Measurements from ENCODE around the gene FOXP1. TPM values are rescaled to one million over a fixed set of nuclear protein-coding genes. Genes with fewer than 3 reads are reported as not detected.
"Not testable (repeated sequence)": the region's sequence is repeated elsewhere in the genome, so short reads cannot be mapped to it uniquely, and the experiment has no call there.

The FOXP1 gene
- polyA plus RNA-seq, 1 donor (not counting 4 experiments of a cell fraction or from before 2014, with no cell fraction given) = 14.6 TPM

DNA sequence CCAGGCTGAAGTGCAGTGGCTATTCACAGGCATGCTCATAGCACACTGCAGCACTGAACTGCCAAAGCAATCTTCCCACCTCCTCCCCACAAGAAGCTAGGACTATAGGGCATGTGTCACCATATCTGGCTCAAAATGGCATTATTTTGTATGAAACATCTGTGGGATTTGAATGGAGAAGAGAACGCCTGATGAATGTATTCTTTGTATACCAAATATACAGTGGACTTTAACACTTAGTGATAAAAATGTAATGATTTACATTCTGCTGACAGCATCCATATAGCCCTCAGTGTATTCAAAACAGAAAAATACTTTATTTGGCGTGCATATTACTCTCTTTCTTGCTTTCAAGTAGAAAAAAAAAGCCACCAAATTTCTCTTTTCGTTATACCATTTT, 257.8 kb downstream of the FOXP1 start:
- dilution Hi-C loops (cut with MboI; ENCODE audit: extremely low pct_ligation_motif_present, low sequenced_read_pairs) = no loop called here

DNA sequence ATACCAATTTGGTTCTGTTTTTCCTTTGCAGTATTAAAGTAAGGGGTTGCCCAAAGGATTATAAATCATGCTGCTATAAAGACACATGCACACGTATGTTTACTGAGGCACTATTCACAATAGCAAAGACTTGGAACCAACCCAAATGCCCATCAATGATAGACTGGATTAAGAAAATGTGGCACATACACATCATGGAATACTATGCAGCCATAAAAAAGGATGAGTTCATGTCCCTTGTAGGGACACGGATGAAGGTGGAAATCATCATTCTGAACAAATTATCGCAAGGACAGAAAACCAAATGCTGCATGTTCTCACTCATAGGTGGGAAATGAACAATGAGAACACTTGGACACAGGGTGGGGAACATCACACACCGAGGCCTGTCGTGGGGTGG, 259.3 kb downstream of the FOXP1 start:
- H3K9ac ChIP-seq (ENCODE audit: control insufficient read depth, extremely low read depth, insufficient read depth, low read length); DNase-seq (ENCODE audit: low read depth, low spot score); H3K4me2 ChIP-seq (ENCODE audit: control insufficient read depth, extremely low read depth, insufficient read depth, low read depth, low read length); H4K20me1 ChIP-seq (ENCODE audit: control insufficient read depth, extremely low read depth, insufficient read depth, low read length); H3K79me2 ChIP-seq (ENCODE audit: control insufficient read depth, insufficient read depth, low read length); FAIRE-seq; H3K36me3 ChIP-seq (ENCODE audit: control insufficient read depth in 2 of 2, extremely low read depth in 1 of 2, insufficient read depth in 2 of 2, low read length in 2 of 2); H3K27me3 ChIP-seq (ENCODE audit: control insufficient read depth, extremely low read depth, insufficient read depth, low read length); H3K4me3 ChIP-seq (ENCODE audit: control insufficient read depth in 2 of 3, extremely low read depth in 1 of 3, insufficient read depth in 2 of 3, low read depth in 1 of 3, low read length in 3 of 3); dilution Hi-C loops (cut with MboI; ENCODE audit: extremely low pct_ligation_motif_present, low sequenced_read_pairs); H3K27ac ChIP-seq (ENCODE audit: control insufficient read depth, insufficient read depth, low read length); H2AFZ ChIP-seq (ENCODE audit: control insufficient read depth, low read length); H3K9me1 ChIP-seq (ENCODE audit: control insufficient read depth, extremely low read depth, insufficient read depth, low read length); H3K4me1 ChIP-seq (ENCODE audit: control insufficient read depth, extremely low read depth, insufficient read depth, low read length); H3K9me3 ChIP-seq (ENCODE audit: control insufficient read depth, low read depth, low read length): not testable (repeated sequence)

More for the DNA sequence above, 257.8 kb downstream of the FOXP1 start:
- Histone ChIP-seq H3K79me2 (ENCODE audit: control insufficient read depth, insufficient read depth, low read length) (no peaks in the 10 kb centered on the region), H3K4me2 (ENCODE audit: control insufficient read depth, extremely low read depth, insufficient read depth, low read depth, low read length) (no peak overlapping the region), H3K4me3 (ENCODE audit: control insufficient read depth in 2 of 3, extremely low read depth in 1 of 3, insufficient read depth in 2 of 3, low read depth in 1 of 3, low read length in 3 of 3) (no peak overlapping the region), H3K27me3 (ENCODE audit: control insufficient read depth, extremely low read depth, insufficient read depth, low read length) (no peaks in the 10 kb centered on the region), H3K9me1 (ENCODE audit: control insufficient read depth, extremely low read depth, insufficient read depth, low read length) (no peaks in the 10 kb centered on the region), H3K36me3 (ENCODE audit: control insufficient read depth in 2 of 2, extremely low read depth in 1 of 2, insufficient read depth in 2 of 2, low read length in 2 of 2) (no peaks in the 10 kb centered on the region), H3K27ac (ENCODE audit: control insufficient read depth, insufficient read depth, low read length) (no peak overlapping the region), H2AFZ (ENCODE audit: control insufficient read depth, low read length) (no peak overlapping the region), H3K9ac (ENCODE audit: control insufficient read depth, extremely low read depth, insufficient read depth, low read length) (no peak overlapping the region), H3K4me1 (ENCODE audit: control insufficient read depth, extremely low read depth, insufficient read depth, low read length) (no peaks in the 10 kb centered on the region), H3K9me3 (ENCODE audit: control insufficient read depth, low read depth, low read length) (no peaks in the 10 kb centered on the region), H4K20me1 (ENCODE audit: control insufficient read depth, extremely low read depth, insufficient read depth, low read length) (no peaks in the 10 kb centered on the region)
- FAIRE-seq (no peak), DNase-seq (ENCODE audit: low read depth, low spot score) (no peak)
- TF ChIP-seq EZH2 (IDR thresholded peaks at IDR 0.05; ENCODE audit: low read length) = no peak
- TF ChIP-seq, protein P1, sequence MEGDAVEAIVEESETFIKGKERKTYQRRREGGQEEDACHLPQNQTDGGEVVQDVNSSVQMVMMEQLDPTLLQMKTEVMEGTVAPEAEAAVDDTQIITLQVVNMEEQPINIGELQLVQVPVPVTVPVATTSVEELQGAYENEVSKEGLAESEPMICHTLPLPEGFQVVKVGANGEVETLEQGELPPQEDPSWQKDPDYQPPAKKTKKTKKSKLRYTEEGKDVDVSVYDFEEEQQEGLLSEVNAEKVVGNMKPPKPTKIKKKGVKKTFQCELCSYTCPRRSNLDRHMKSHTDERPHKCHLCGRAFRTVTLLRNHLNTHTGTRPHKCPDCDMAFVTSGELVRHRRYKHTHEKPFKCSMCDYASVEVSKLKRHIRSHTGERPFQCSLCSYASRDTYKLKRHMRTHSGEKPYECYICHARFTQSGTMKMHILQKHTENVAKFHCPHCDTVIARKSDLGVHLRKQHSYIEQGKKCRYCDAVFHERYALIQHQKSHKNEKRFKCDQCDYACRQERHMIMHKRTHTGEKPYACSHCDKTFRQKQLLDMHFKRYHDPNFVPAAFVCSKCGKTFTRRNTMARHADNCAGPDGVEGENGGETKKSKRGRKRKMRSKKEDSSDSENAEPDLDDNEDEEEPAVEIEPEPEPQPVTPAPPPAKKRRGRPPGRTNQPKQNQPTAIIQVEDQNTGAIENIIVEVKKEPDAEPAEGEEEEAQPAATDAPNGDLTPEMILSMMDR (optimal IDR thresholded peaks at IDR 0.05 in 1 of 3, IDR thresholded peaks at IDR 0.05 in 1 of 3, conservative IDR thresholded peaks at IDR 0.05 in 1 of 3; ENCODE audit: extremely low read depth in 1 of 3, insufficient read depth in 2 of 3, low read length in 3 of 3) = no peak

DNA sequence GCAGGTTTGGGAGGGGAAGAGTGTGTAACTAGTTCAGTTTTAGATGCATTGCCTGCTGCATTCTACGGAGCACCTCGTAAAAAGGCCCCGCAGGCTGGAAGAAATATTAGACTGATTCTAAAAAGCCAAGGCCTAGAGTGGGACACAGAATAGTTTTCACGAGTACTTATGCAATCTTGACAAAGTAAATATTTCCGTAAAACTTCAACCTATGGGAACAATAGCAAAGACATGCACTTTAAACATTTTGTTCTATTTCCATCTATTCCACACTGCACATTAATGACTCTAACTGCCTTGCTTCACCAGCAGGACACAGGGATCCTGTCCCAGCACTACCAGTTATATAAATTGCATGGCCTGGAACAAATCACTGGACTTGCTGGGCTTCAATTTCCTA, 260.0 kb downstream of the FOXP1 start:
- Histone ChIP-seq H3K9ac (ENCODE audit: control insufficient read depth, extremely low read depth, insufficient read depth, low read length) (no peak overlapping the region), H3K4me1 (ENCODE audit: control insufficient read depth, extremely low read depth, insufficient read depth, low read length) (no peaks in the 10 kb centered on the region), H3K27ac (ENCODE audit: control insufficient read depth, insufficient read depth, low read length) (no peak overlapping the region), H2AFZ (ENCODE audit: control insufficient read depth, low read length) (no peak overlapping the region), H3K4me3 (ENCODE audit: control insufficient read depth in 2 of 3, extremely low read depth in 1 of 3, insufficient read depth in 2 of 3, low read depth in 1 of 3, low read length in 3 of 3) (no peak overlapping the region), H3K27me3 (ENCODE audit: control insufficient read depth, extremely low read depth, insufficient read depth, low read length) (no peaks in the 10 kb centered on the region), H3K79me2 (ENCODE audit: control insufficient read depth, insufficient read depth, low read length) (no peaks in the 10 kb centered on the region), H4K20me1 (ENCODE audit: control insufficient read depth, extremely low read depth, insufficient read depth, low read length) (no peaks in the 10 kb centered on the region), H3K4me2 (ENCODE audit: control insufficient read depth, extremely low read depth, insufficient read depth, low read depth, low read length) (no peak overlapping the region), H3K9me1 (ENCODE audit: control insufficient read depth, extremely low read depth, insufficient read depth, low read length) (no peaks in the 10 kb centered on the region), H3K9me3 (ENCODE audit: control insufficient read depth, low read depth, low read length) (no peaks in the 10 kb centered on the region), H3K36me3 (ENCODE audit: control insufficient read depth in 2 of 2, extremely low read depth in 1 of 2, insufficient read depth in 2 of 2, low read length in 2 of 2) (no peaks in the 10 kb centered on the region)
- DNase-seq (ENCODE audit: low read depth, low spot score) (no peak), FAIRE-seq (no peak)
- dilution Hi-C loops (cut with MboI; ENCODE audit: extremely low pct_ligation_motif_present, low sequenced_read_pairs) = no loop called here
- TF ChIP-seq EZH2 (IDR thresholded peaks at IDR 0.05; ENCODE audit: low read length) = no peak
- TF ChIP-seq, protein P1 (optimal IDR thresholded peaks at IDR 0.05 in 1 of 3, IDR thresholded peaks at IDR 0.05 in 1 of 3, conservative IDR thresholded peaks at IDR 0.05 in 1 of 3; ENCODE audit: extremely low read depth in 1 of 3, insufficient read depth in 2 of 3, low read length in 3 of 3) = no peak

Measured in keratinocyte (primary cell).